Kidney (tissue), 14 donors: ENCODE results near the gene FAM131C. TPM values are rescaled to one million over a fixed set of nuclear protein-coding genes. Genes with fewer than 3 reads are reported as not detected.
"Not testable (repeated sequence)": the region's sequence is repeated elsewhere in the genome, so short reads cannot be mapped to it uniquely, and the experiment has no call there.

Experiments
- DNase-seq, 5 donors: peaks; one replicate each; pipeline ENCODE4 v3.0.0-alpha.2; 2013 to 2020
- FAIRE-seq: peaks from 2 replicates; lab custom pipeline; 2012; peaks lifted over from hg19 to GRCh38; lab: Jason Lieb, UNC
- H3K27ac ChIP-seq, 2 donors: one replicate each; pipeline ENCODE4 v1.7.0; 2013; ENCODE audit warnings: low read depth in 2 of 2, low read length in 2 of 2, inconsistent platforms in 1 of 2
- H3K27me3 ChIP-seq: one replicate; pipeline ENCODE4 v1.7.1; 2013; ENCODE audit warnings: low read length, inconsistent platforms; ENCODE audit not compliant: control insufficient read depth, insufficient read depth
- H3K36me3 ChIP-seq, 3 donors: one replicate each; pipeline versions ENCODE4 v1.7.0 to v1.7.1; 2013; ENCODE audit warnings: low read length in 3 of 3, control low read depth in 1 of 3, inconsistent platforms in 1 of 3; ENCODE audit not compliant: insufficient read depth in 3 of 3, control insufficient read depth in 2 of 3
- H3K4me1 ChIP-seq, 3 donors: one replicate each; pipeline versions ENCODE4 v1.7.0 to v1.7.1; 2013; ENCODE audit warnings: low read length in 3 of 3, inconsistent platforms in 1 of 3, low read depth in 1 of 3; ENCODE audit not compliant: control insufficient read depth in 2 of 3, insufficient read depth in 2 of 3
- H3K4me3 ChIP-seq, 3 donors: one replicate each; pipeline versions ENCODE4 v1.7.0 to v1.8.1; 2013; ENCODE audit warnings: low read length in 3 of 3, control low read depth in 1 of 3, inconsistent platforms in 1 of 3
- H3K9ac ChIP-seq, 3 donors: one replicate each; pipeline versions ENCODE4 v1.7.0 to v1.7.1; 2013; ENCODE audit warnings: low read length in 3 of 3, control low read depth in 1 of 3, inconsistent platforms in 1 of 3
- H3K9me3 ChIP-seq, 3 donors: one replicate each; pipeline versions ENCODE4 v1.7.0 to v1.7.1; 2013; ENCODE audit warnings: low read length in 3 of 3, control low read depth in 1 of 3, inconsistent platforms in 1 of 3; ENCODE audit not compliant: control insufficient read depth in 2 of 3, insufficient read depth in 1 of 3
- intact Hi-C: fragments of 100-400 bp; cut with DNase I; formaldehyde crosslinking; loops from one replicate; pipeline ENCODE4 v1.11.1; 2022
- polyA plus RNA-seq: library from polyadenylated mRNA; stranded (reverse); fragments of 350-450 nt; fragmentation: Illumina TruSeq; extraction: RNeasy Lipid Tissue Mini Kit (QIAGEN cat#74804); gene quantifications from one replicate; pipeline ENCODE4 v1.2.3, GENCODE V29; 2014; ENCODE audit warnings: low read depth, low replicate concordance; ENCODE audit not compliant: insufficient read depth
- total RNA-seq: library from RNA; stranded (reverse); fragmentation: NEBNext Ultra II Directional; extraction: Animal tissue kit (Norgen Biotek cat#: 25700); gene quantifications from one replicate; pipeline ENCODE4 v1.2.1, GENCODE V29; 2021
- TF ChIP-seq, protein P1 (sequence below): IDR thresholded peaks from 3 replicates; pipeline ENCODE4 v1.5.1; 2012; ENCODE audit warnings: mild to moderate bottlenecking, moderate library complexity, borderline replicate concordance; ENCODE audit not compliant: insufficient read depth; ENCODE audit errors: extremely low read depth
- donor health status: control.
- donor health status: control.
- donor health status: control.
- donor health status: control.
- donor health status: control.
- donor health status: DM: yes; HTN: yes; CAD: no.
- donor health status: Normal renal cell carcinoma (clear cell type).

Gene FAM131C
- total and polyA plus RNA-seq, 2 donors from 2014 or later = 5.0 to 12.0 TPM

DNA sequence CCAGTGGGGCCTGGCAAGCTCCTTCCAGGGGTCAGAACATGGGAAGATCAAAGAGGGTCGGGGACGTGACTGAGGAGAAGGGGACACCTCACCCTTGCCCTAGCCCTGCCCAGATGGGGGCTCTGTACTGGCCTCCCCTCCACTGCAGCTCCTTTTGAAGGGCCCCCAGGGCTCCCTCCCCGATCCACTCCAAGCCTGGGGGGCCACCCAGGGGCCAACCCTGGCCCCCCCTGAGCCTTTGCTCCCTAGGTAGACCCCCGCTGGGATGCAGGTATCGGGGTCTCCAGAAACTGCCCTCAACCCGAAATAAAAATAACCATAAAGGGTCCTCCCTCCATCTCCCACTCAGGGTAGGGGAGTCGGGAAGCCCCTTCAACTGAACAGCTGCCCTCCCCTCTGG is 37.4 kb upstream of the FAM131C start:
- Histone ChIP-seq H3K36me3 (no peaks in the 10 kb centered on the region), H3K27ac (no peak overlapping the region), H3K4me3 (no peak overlapping the region), H3K9ac (no peak overlapping the region), H3K9me3 (peaks cover 0 to 4% (median 0%) of the 10 kb centered on the region in 3 donors), H3K27me3 (no peaks in the 10 kb centered on the region), H3K4me1 (peaks cover 0 to 2% (median 0%) of the 10 kb centered on the region in 3 donors)
- intact Hi-C loops = no loop called here
- TF ChIP-seq, protein P1, sequence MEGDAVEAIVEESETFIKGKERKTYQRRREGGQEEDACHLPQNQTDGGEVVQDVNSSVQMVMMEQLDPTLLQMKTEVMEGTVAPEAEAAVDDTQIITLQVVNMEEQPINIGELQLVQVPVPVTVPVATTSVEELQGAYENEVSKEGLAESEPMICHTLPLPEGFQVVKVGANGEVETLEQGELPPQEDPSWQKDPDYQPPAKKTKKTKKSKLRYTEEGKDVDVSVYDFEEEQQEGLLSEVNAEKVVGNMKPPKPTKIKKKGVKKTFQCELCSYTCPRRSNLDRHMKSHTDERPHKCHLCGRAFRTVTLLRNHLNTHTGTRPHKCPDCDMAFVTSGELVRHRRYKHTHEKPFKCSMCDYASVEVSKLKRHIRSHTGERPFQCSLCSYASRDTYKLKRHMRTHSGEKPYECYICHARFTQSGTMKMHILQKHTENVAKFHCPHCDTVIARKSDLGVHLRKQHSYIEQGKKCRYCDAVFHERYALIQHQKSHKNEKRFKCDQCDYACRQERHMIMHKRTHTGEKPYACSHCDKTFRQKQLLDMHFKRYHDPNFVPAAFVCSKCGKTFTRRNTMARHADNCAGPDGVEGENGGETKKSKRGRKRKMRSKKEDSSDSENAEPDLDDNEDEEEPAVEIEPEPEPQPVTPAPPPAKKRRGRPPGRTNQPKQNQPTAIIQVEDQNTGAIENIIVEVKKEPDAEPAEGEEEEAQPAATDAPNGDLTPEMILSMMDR = no peak
- FAIRE-seq = no peak
- DNase-seq = peak in 1 of 5 donors; percentile 15

GRCh38 chr1:16110456-16110855 is 37.0 kb upstream of the FAM131C start:
- Histone ChIP-seq H3K9me3 (peaks cover 0 to 4% (median 0%) of the 10 kb centered on the region in 3 donors), H3K27ac (no peak overlapping the region), H3K36me3 (no peaks in the 10 kb centered on the region), H3K9ac (no peak overlapping the region), H3K4me3 (no peak overlapping the region), H3K27me3 (no peaks in the 10 kb centered on the region), H3K4me1 (peaks cover 0 to 2% (median 0%) of the 10 kb centered on the region in 3 donors)
- no peak for FAIRE-seq
- intact Hi-C loops = no loop called here
- no peak for DNase-seq
- TF ChIP-seq, protein P1 = no peak

DNA sequence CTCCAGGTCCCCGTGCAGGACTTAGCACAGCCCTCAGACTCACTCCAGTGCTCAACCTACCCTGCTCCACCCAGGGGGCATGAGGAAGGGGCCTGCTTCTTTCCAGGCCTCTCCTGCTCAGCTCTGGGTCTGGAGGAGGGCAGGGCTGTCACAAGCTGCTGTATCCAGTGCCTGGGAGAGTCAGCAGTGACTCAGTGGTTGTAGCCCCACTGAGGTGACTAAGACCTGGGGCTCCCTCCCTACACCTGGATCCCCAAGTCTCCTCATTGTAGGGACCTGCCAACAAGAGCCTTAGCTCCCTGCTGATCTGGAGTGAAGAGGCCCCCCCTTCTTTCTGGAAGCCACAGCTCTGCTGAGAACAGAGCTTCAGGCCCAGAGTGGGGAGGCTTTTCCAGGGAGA is 36.1 kb upstream of the FAM131C start:
- TF ChIP-seq, protein P1 = no peak
- H3K27me3 ChIP-seq = no peaks in the 10 kb centered on the region
- FAIRE-seq (no peak), DNase-seq (peak in 1 of 5 donors; percentile 20)
- no peak overlapping the region for H3K9ac ChIP-seq
- H3K4me1 ChIP-seq = peaks cover 0 to 2% (median 0%) of the 10 kb centered on the region in 3 donors
- peaks cover 0 to 4% (median 0%) of the 10 kb centered on the region in 3 donors for H3K9me3 ChIP-seq
- no peaks in the 10 kb centered on the region for H3K36me3 ChIP-seq
- intact Hi-C loops = no loop called here
- H3K4me3 ChIP-seq = no peak overlapping the region
- no peak overlapping the region for H3K27ac ChIP-seq

- FAIRE-seq, H3K27ac ChIP-seq, H3K27me3 ChIP-seq, H3K9ac ChIP-seq, H3K4me1 ChIP-seq, intact Hi-C loops, H3K36me3 ChIP-seq, DNase-seq, H3K4me3 ChIP-seq, H3K9me3 ChIP-seq: not testable (repeated sequence)
These were observed 33.6 kb upstream of the FAM131C start for GRCh38 chr1:16107039-16107438.
